HEK293 (cell line): ENCODE data around the gene TSGA10IP.
A peak's percentile ranks its signal among the peaks of the same experiment; 100 is the strongest.

Experiments used
- BCL6B ChIP-seq: fragments of 450-650 bp; formaldehyde crosslinking; IDR thresholded peaks from 2 replicates; pipeline ENCODE4 v1.5.1; 2017; ENCODE audit warnings: missing biosample characterization, missing genetic modification characterization
- IKZF3 ChIP-seq: fragments of 450-650 bp; IDR thresholded peaks from 2 replicates; pipeline ENCODE4 v1.5.0; 2018; ENCODE audit warnings: missing biosample characterization, mild to moderate bottlenecking, missing genetic modification characterization, moderate library complexity
- KLF17 ChIP-seq: fragments of 450-650 bp; formaldehyde crosslinking; IDR thresholded peaks from 2 replicates; pipeline ENCODE4 v1.5.1; 2016; ENCODE audit warnings: missing biosample characterization, missing genetic modification characterization
- KLF8 ChIP-seq: fragments of 450-650 bp; formaldehyde crosslinking; IDR thresholded peaks from 2 replicates; pipeline ENCODE4 v1.5.1; 2016; ENCODE audit warnings: missing biosample characterization, missing genetic modification characterization
- PATZ1 ChIP-seq: fragments of 450-650 bp; formaldehyde crosslinking; IDR thresholded peaks from 2 replicates; pipeline ENCODE4 v1.5.1; 2016; ENCODE audit warnings: missing biosample characterization, missing genetic modification characterization
- PRDM1 ChIP-seq: fragments of 450-650 bp; formaldehyde crosslinking; IDR thresholded peaks from 2 replicates; pipeline ENCODE4; 2016; ENCODE audit warnings: missing biosample characterization, missing genetic modification characterization
- PRDM4 ChIP-seq: fragments of 450-650 bp; formaldehyde crosslinking; IDR thresholded peaks from 2 replicates; pipeline ENCODE4 v1.5.1; 2017; ENCODE audit warnings: missing biosample characterization, missing genetic modification characterization
- REPIN1 ChIP-seq: fragments of 450-650 bp; formaldehyde crosslinking; IDR thresholded peaks from 2 replicates; pipeline ENCODE4 v1.5.1; 2017; ENCODE audit warnings: missing biosample characterization, missing genetic modification characterization, low read depth
- SP3 ChIP-seq: fragments of 450-650 bp; formaldehyde crosslinking; IDR thresholded peaks from 2 replicates; pipeline ENCODE4 v1.5.1; 2016; ENCODE audit warnings: missing biosample characterization, missing genetic modification characterization
- WT1 ChIP-seq: fragments of 450-650 bp; formaldehyde crosslinking; IDR thresholded peaks from 2 replicates; pipeline ENCODE4 v1.5.1; 2016; ENCODE audit warnings: missing biosample characterization, missing genetic modification characterization
- ZBTB1 ChIP-seq: fragments of 450-650 bp; formaldehyde crosslinking; IDR thresholded peaks from 2 replicates; pipeline ENCODE4 v1.5.1; 2016; ENCODE audit warnings: missing biosample characterization, missing genetic modification characterization
- ZBTB48 ChIP-seq: fragments of 450-650 bp; formaldehyde crosslinking; IDR thresholded peaks from 2 replicates; pipeline ENCODE4 v1.5.1; 2016; ENCODE audit warnings: missing biosample characterization, missing genetic modification characterization
- ZBTB7A ChIP-seq: fragments of 450-650 bp; formaldehyde crosslinking; IDR thresholded peaks from 2 replicates; pipeline ENCODE4 v1.5.1; 2016; ENCODE audit warnings: low read depth, missing biosample characterization, missing genetic modification characterization
- ZFP3 ChIP-seq: fragments of 450-650 bp; formaldehyde crosslinking; IDR thresholded peaks from 2 replicates; pipeline ENCODE4 v1.5.1; 2016; ENCODE audit warnings: low read depth, missing biosample characterization, missing genetic modification characterization
- ZNF112 ChIP-seq: fragments of 450-650 bp; formaldehyde crosslinking; IDR thresholded peaks from 2 replicates; pipeline ENCODE4 v1.5.0; 2017; ENCODE audit warnings: missing biosample characterization, missing genetic modification characterization
- ZNF140 ChIP-seq: fragments of 450-650 bp; formaldehyde crosslinking; IDR thresholded peaks from 2 replicates; pipeline ENCODE4 v1.5.1; 2016; ENCODE audit warnings: missing biosample characterization, missing genetic modification characterization
- ZNF146 ChIP-seq: fragments of 450-650 bp; formaldehyde crosslinking; IDR thresholded peaks from 2 replicates; pipeline ENCODE4 v1.5.1; 2016; ENCODE audit warnings: missing biosample characterization, missing genetic modification characterization
- ZNF174 ChIP-seq: fragments of 450-650 bp; formaldehyde crosslinking; IDR thresholded peaks from 2 replicates; pipeline ENCODE4 v1.5.0; 2017; ENCODE audit warnings: missing biosample characterization, mild to moderate bottlenecking, missing genetic modification characterization
- ZNF302 ChIP-seq: fragments of 450-650 bp; formaldehyde crosslinking; IDR thresholded peaks from 2 replicates; pipeline ENCODE4 v1.5.1; 2016; ENCODE audit warnings: missing biosample characterization, missing genetic modification characterization, low read depth
- ZNF37A ChIP-seq: fragments of 450-650 bp; IDR thresholded peaks from 2 replicates; pipeline ENCODE4 v1.5.1; 2018; ENCODE audit warnings: missing biosample characterization, missing genetic modification characterization
- ZNF394 ChIP-seq: fragments of 450-650 bp; formaldehyde crosslinking; IDR thresholded peaks from 2 replicates; pipeline ENCODE4 v1.5.1; 2016; ENCODE audit warnings: missing biosample characterization, missing genetic modification characterization, mild to moderate bottlenecking, moderate library complexity, borderline replicate concordance
- ZNF549 ChIP-seq: fragments of 450-650 bp; IDR thresholded peaks from 2 replicates; pipeline ENCODE4 v1.5.1; 2018; ENCODE audit warnings: missing biosample characterization, missing genetic modification characterization, mild to moderate bottlenecking, inconsistent platforms, moderate library complexity
- ZNF692 ChIP-seq: fragments of 450-650 bp; formaldehyde crosslinking; IDR thresholded peaks from 2 replicates; pipeline ENCODE4 v1.5.1; 2016; ENCODE audit warnings: missing biosample characterization, missing genetic modification characterization
- ZNF785 ChIP-seq: fragments of 450-650 bp; formaldehyde crosslinking; IDR thresholded peaks from 2 replicates; pipeline ENCODE4 v1.5.1; 2016; ENCODE audit warnings: missing biosample characterization, missing genetic modification characterization
- ZSCAN18 ChIP-seq: fragments of 450-650 bp; formaldehyde crosslinking; IDR thresholded peaks from 2 replicates; pipeline ENCODE4 v1.5.1; 2016; ENCODE audit warnings: missing biosample characterization, missing genetic modification characterization
- ZSCAN4 ChIP-seq: fragments of 450-650 bp; formaldehyde crosslinking; IDR thresholded peaks from 2 replicates; pipeline ENCODE4 v1.5.1; 2017; ENCODE audit warnings: missing biosample characterization, missing genetic modification characterization

Gene TSGA10IP

GRCh38 chr11:65915821-65916251 is 29.4 kb upstream of the TSGA10IP start (continued):
- peak; percentile 64 for TF ChIP-seq ZBTB48 (tag by site-specific recombination)
- peak; percentile 92 for TF ChIP-seq PATZ1 (tag by site-specific recombination)
- no peak for TF ChIP-seq ZNF140 (tag by site-specific recombination)
- TF ChIP-seq ZNF549 (tag by site-specific recombination): no peak
- no peak for TF ChIP-seq ZSCAN4 (tag by site-specific recombination)
- no peak for TF ChIP-seq REPIN1 (tag by site-specific recombination)
- TF ChIP-seq ZNF37A (tag by site-specific recombination): no peak
- no peak for TF ChIP-seq PRDM4 (tag by site-specific recombination)
- TF ChIP-seq ZNF174: no peak
- no peak for TF ChIP-seq ZNF112 (tag by site-specific recombination)
- TF ChIP-seq ZBTB7A (tag by site-specific recombination): no peak
- TF ChIP-seq ZBTB1 (tag by site-specific recombination): no peak
- no peak; the same call in 1 of the 2 replicates for TF ChIP-seq ZNF394 (tag by site-specific recombination)
- TF ChIP-seq BCL6B: no peak
- TF ChIP-seq WT1: peak; percentile 35; the same call in 1 of the 2 replicates
- no peak for TF ChIP-seq IKZF3 (tag by site-specific recombination)
- peak; percentile 75 for TF ChIP-seq KLF17 (tag by site-specific recombination)
- TF ChIP-seq ZFP3 (tag by site-specific recombination): no peak
- TF ChIP-seq SP3 (tag by site-specific recombination): 0 out of 2 replicates have a peak, but pooled peaks have one; percentile 36
- no peak for TF ChIP-seq PRDM1 (tag by site-specific recombination)
- TF ChIP-seq KLF8 (tag by site-specific recombination): peak; percentile 77
- no peak for TF ChIP-seq ZNF146
- no peak for TF ChIP-seq ZSCAN18 (tag by site-specific recombination)
- 0 out of 2 replicates have a peak, but pooled peaks have one; percentile 34 for TF ChIP-seq ZNF692 (tag by site-specific recombination)
- no peak for TF ChIP-seq ZNF785
- TF ChIP-seq ZNF302 (tag by site-specific recombination): no peak
